Measurements from ENCODE around the gene ZFAND2B.

GRCh38 chr2:219160186-219161017 is 46.2 kb upstream of the ZFAND2B start, which contains the start of gene NHEJ1:
- TF ChIP-seq CTCF (IDR thresholded peaks at IDR 0.05) (peak; percentile 92 to 99 (median 96)), POLR2A (IDR thresholded peaks at IDR 0.05) (peak; percentile 44 to 65)
